Lung (tissue), 12 donors: Measurements from ENCODE around the gene PRKN. TPM values are rescaled to one million over a fixed set of nuclear protein-coding genes. Genes with fewer than 3 reads are reported as not detected.

Source experiments
- ATAC-seq: fragments of 200-7000 bp; cut with Tn5 transposase; one replicate; pipeline ENCODE4 v1.9.1; 2020; ENCODE audit warnings: moderate number of reproducible peaks; ENCODE audit not compliant: insufficient read depth, low FRiP score
- DNase-seq, 3 donors: peaks; one replicate each; pipeline ENCODE4 v3.0.0-alpha.2; 2013 to 2017
- H3K27ac ChIP-seq, 2 donors: one replicate each; pipeline ENCODE4 v1.5.1; 2013; ENCODE audit warnings: mild to moderate bottlenecking in 2 of 2, moderate library complexity in 2 of 2, control low read depth in 1 of 2, inconsistent platforms in 1 of 2, low read depth in 1 of 2, low read length in 1 of 2
- H3K27me3 ChIP-seq, 3 donors: one replicate each; pipeline ENCODE4 v1.5.1; 2013; ENCODE audit warnings: low read length in 2 of 3; ENCODE audit not compliant: control insufficient read depth in 3 of 3, insufficient read depth in 3 of 3
- H3K36me3 ChIP-seq, 4 donors: one replicate each; pipeline ENCODE4 v1.5.1; 2013; ENCODE audit warnings: low read length in 4 of 4, mild to moderate bottlenecking in 1 of 4, moderate library complexity in 1 of 4; ENCODE audit not compliant: control insufficient read depth in 4 of 4, insufficient read depth in 4 of 4
- H3K4me1 ChIP-seq, 5 donors: one replicate each; pipeline ENCODE4 v1.5.1; 2013; ENCODE audit warnings: low read length in 5 of 5, mild to moderate bottlenecking in 2 of 5, moderate library complexity in 1 of 5; ENCODE audit not compliant: control insufficient read depth in 5 of 5, insufficient read depth in 5 of 5
- H3K4me3 ChIP-seq: one replicate; pipeline ENCODE4 v1.5.1; 2013; ENCODE audit warnings: mild to moderate bottlenecking, control low read depth, moderate library complexity
- H3K9ac ChIP-seq, 2 donors: one replicate each; pipeline ENCODE4 v1.5.1; 2013; ENCODE audit warnings: low read length in 2 of 2, control low read depth in 1 of 2; ENCODE audit not compliant: insufficient read depth in 1 of 2
- H3K9me3 ChIP-seq, 4 donors: one replicate each; pipeline ENCODE4 v1.5.1; 2013; ENCODE audit warnings: low read length in 3 of 4, mild to moderate bottlenecking in 1 of 4, moderate library complexity in 1 of 4; ENCODE audit not compliant: control insufficient read depth in 4 of 4, insufficient read depth in 3 of 4
- WGBS, 2 donors: extraction: QIAGEN DNeasy Blood & Tissue Kit; methylation state at CpG; one replicate each; pipeline ENCODE4 v1.1.7; 2013; 5-methylcytosine and 5-hydroxymethylcytosine counted together
- polyA plus RNA-seq, 2 donors: library from polyadenylated mRNA; stranded (reverse); fragments of 200-250 nt; gene quantifications; one replicate each; pipeline ENCODE4 v1.2.1, GENCODE V29; 2013
- total RNA-seq, 2 donors: library from RNA; depleted of rRNA in 1 of 2; stranded (reverse); fragments of >200 nt in 1 of 2; gene quantifications; one replicate each; pipeline ENCODE4 v1.2.1, GENCODE V29; 2014 to 2021
- TF ChIP-seq, protein P1 (sequence below): IDR thresholded peaks from 2 replicates; pipeline ENCODE4 v1.5.1; 2012; ENCODE audit warnings: mild to moderate bottlenecking; ENCODE audit errors: control extremely low read depth, extremely low read depth
- donor health status: control.
- donor health status: control.
- donor health status: Bipolar disorder and iron deficiency.
- donor health status: healthy.
- donor health status: DM: yes; HTN: yes; CAD: no.

PRKN gene
- total and polyA plus RNA-seq, 4 donors = 0.27 to 11.2 (median 3.1) TPM

GRCh38 chr6:161300823-161301222, 1426.7 kb downstream of the PRKN start:
- no peaks in the 10 kb centered on the region for H3K9me3 ChIP-seq
- H3K4me3 ChIP-seq = no peak overlapping the region
- DNase-seq = peak in 2 of 3 donors; percentile 7 to 22
- H3K27ac ChIP-seq = no peak overlapping the region
- no peaks in the 10 kb centered on the region for H3K27me3 ChIP-seq
- H3K4me1 ChIP-seq = no peaks in the 10 kb centered on the region
- TF ChIP-seq, protein P1, sequence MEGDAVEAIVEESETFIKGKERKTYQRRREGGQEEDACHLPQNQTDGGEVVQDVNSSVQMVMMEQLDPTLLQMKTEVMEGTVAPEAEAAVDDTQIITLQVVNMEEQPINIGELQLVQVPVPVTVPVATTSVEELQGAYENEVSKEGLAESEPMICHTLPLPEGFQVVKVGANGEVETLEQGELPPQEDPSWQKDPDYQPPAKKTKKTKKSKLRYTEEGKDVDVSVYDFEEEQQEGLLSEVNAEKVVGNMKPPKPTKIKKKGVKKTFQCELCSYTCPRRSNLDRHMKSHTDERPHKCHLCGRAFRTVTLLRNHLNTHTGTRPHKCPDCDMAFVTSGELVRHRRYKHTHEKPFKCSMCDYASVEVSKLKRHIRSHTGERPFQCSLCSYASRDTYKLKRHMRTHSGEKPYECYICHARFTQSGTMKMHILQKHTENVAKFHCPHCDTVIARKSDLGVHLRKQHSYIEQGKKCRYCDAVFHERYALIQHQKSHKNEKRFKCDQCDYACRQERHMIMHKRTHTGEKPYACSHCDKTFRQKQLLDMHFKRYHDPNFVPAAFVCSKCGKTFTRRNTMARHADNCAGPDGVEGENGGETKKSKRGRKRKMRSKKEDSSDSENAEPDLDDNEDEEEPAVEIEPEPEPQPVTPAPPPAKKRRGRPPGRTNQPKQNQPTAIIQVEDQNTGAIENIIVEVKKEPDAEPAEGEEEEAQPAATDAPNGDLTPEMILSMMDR = no peak
- H3K36me3 ChIP-seq = no peaks in the 10 kb centered on the region
- ATAC-seq = no peak
- H3K9ac ChIP-seq = no peak overlapping the region

- 92 to 97% methylated on average over 4 of the region's 4 CpGs for WGBS, 2 donors
- no peaks in the 10 kb centered on the region for H3K4me1 ChIP-seq
- no peaks in the 10 kb centered on the region for H3K9me3 ChIP-seq
- no peaks in the 10 kb centered on the region for H3K27me3 ChIP-seq
- no peak overlapping the region for H3K4me3 ChIP-seq
- no peaks in the 10 kb centered on the region for H3K36me3 ChIP-seq
- TF ChIP-seq, protein P1 = no peak
- no peak for DNase-seq
- no peak for ATAC-seq
- no peak overlapping the region for H3K27ac ChIP-seq
- H3K9ac ChIP-seq = no peak overlapping the region
Measured at GRCh38 chr6:161299726-161300125, 1427.8 kb downstream of the PRKN start.

Other genes with a start within 250 kb of the PRKN start
- 10 to 100 TPM; 10.6 to 26.6 TPM for gene PACRG, start 208 bp upstream of the PRKN start, total RNA-seq
- 1 to 10 TPM; 3.8 to 4.3 TPM for gene PACRG, start 208 bp upstream of the PRKN start, polyA plus RNA-seq